Tibial artery (tissue), 4 donors: ENCODE data around the gene PARVA.

Experiments used
- DNase-seq, 2 donors: peaks; one replicate each; pipeline ENCODE4 v3.0.0-alpha.2; 2019
- H3K27ac ChIP-seq, 2 donors: fragments of 200-600 bp; sonication (generic) in 1 of 2; 1 replicate in 1 of 2; 2 replicates in 1 of 2; pipeline ENCODE4 v1.5.1; 2018 to 2019; ENCODE audit warnings: mild to moderate bottlenecking in 1 of 2
- H3K27me3 ChIP-seq, 2 donors: fragments of 200-600 bp; sonication (generic) in 1 of 2; one replicate each; pipeline versions ENCODE4 v1.5.1 to v1.6.0; 2016 to 2019
- H3K36me3 ChIP-seq, 3 donors: fragments of 200-600 bp; sonication (generic) in 2 of 3; one replicate each; pipeline ENCODE4 v1.5.1; 2016 to 2019; ENCODE audit warnings: mild to moderate bottlenecking in 2 of 3
- H3K4me1 ChIP-seq, 4 donors: fragments of 200-600 bp; sonication (generic) in 2 of 4; 1 replicate in 3 of 4; 2 replicates in 1 of 4; pipeline ENCODE4 v1.5.1; 2016 to 2019
- H3K4me3 ChIP-seq, 2 donors: fragments of 200-600 bp; sonication (generic) in 1 of 2; 1 replicate in 1 of 2; 2 replicates in 1 of 2; pipeline ENCODE4 v1.5.1; 2018 to 2019; ENCODE audit warnings: mild to moderate bottlenecking in 2 of 2
- H3K9me3 ChIP-seq, 3 donors: fragments of 200-600 bp; sonication (generic) in 1 of 3; one replicate each; pipeline ENCODE4 v1.5.1; 2016 to 2019
- intact Hi-C: fragments of 100-400 bp; cut with DNase I; formaldehyde crosslinking; loops from one replicate; pipeline ENCODE4 v1.15.0; 2023; ENCODE audit warnings: low total_unique reads
- TF ChIP-seq, protein P1 (sequence below), 2 experiments: fragments of 200-600 bp in 1 of 2; fragments of 450-650 bp in 1 of 2; IDR thresholded peaks; one replicate each; pipeline ENCODE4 v1.5.1; 2017 to 2019; ENCODE audit warnings: antibody characterized with exemption in 2 of 2, mild to moderate bottlenecking in 1 of 2, moderate library complexity in 1 of 2

Gene PARVA

GRCh38 chr11:12556788-12557384 is 179.5 kb downstream of the PARVA start:
- Histone ChIP-seq H3K9me3 (no peaks in the 10 kb centered on the region), H3K36me3 (no peaks in the 10 kb centered on the region), H3K4me1 (peaks cover 0 to 60% (median 27%) of the 10 kb centered on the region in 4 donors), H3K27ac (peak overlapping the region in 1 of 2 donors; percentile 59), H3K4me3 (no peak overlapping the region), H3K27me3 (no peaks in the 10 kb centered on the region)
- DNase-seq = peak; percentile 72 to 84
- TF ChIP-seq, protein P1, sequence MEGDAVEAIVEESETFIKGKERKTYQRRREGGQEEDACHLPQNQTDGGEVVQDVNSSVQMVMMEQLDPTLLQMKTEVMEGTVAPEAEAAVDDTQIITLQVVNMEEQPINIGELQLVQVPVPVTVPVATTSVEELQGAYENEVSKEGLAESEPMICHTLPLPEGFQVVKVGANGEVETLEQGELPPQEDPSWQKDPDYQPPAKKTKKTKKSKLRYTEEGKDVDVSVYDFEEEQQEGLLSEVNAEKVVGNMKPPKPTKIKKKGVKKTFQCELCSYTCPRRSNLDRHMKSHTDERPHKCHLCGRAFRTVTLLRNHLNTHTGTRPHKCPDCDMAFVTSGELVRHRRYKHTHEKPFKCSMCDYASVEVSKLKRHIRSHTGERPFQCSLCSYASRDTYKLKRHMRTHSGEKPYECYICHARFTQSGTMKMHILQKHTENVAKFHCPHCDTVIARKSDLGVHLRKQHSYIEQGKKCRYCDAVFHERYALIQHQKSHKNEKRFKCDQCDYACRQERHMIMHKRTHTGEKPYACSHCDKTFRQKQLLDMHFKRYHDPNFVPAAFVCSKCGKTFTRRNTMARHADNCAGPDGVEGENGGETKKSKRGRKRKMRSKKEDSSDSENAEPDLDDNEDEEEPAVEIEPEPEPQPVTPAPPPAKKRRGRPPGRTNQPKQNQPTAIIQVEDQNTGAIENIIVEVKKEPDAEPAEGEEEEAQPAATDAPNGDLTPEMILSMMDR (IDR thresholded peaks at IDR 0.05) = no peak
- intact Hi-C loops = loop anchor here (10.0 kb wide), 1 partner anchor 172 kb away; no protein-coding TSS in a partner anchor

DNA sequence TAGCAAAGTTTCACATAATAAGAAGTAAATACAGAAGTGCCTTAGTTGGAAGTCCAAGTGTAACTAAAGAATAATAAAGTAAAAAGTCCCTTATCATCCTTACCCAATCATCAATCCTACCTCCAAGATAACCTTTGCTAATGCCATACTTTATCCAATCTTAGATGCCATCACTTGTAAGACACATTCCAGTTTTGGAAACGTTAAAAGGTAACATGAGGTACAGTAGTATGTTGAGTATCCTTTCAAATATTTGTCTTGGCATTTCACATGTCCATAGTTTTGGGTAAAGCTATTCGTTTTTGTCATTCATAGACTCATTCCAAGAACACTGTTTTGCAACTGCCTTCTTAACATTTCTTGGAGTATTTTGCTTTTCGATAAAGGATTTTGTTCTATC is 181.6 kb downstream of the PARVA start:
- H3K4me1 ChIP-seq = peaks cover 0 to 46% (median 22%) of the 10 kb centered on the region in 4 donors

GRCh38 chr11:12560362-12560761 is 183.0 kb downstream of the PARVA start:
- intact Hi-C loops = no loop called here
- H3K27ac ChIP-seq = no peak overlapping the region
- H3K4me3 ChIP-seq = no peak overlapping the region
- H3K36me3 ChIP-seq = no peaks in the 10 kb centered on the region
- no peaks in the 10 kb centered on the region for H3K9me3 ChIP-seq
- H3K4me1 ChIP-seq = peaks cover 0 to 43% (median 22%) of the 10 kb centered on the region in 4 donors
- H3K27me3 ChIP-seq = no peaks in the 10 kb centered on the region
- TF ChIP-seq, protein P1 (IDR thresholded peaks at IDR 0.05) = no peak
- DNase-seq = no peak

More for the DNA sequence above, 181.6 kb downstream of the PARVA start:
- TF ChIP-seq, protein P1 (IDR thresholded peaks at IDR 0.05) = no peak
- Histone ChIP-seq H3K27me3 (no peaks in the 10 kb centered on the region), H3K36me3 (no peaks in the 10 kb centered on the region), H3K27ac (no peak overlapping the region), H3K4me3 (no peak overlapping the region), H3K9me3 (no peaks in the 10 kb centered on the region)
- intact Hi-C loops = loop anchor here (10.0 kb wide), 1 partner anchor 174 kb away; no protein-coding TSS in a partner anchor
- DNase-seq = no peak

GRCh38 chr11:12560861-12561260 is 183.5 kb downstream of the PARVA start:
- Histone ChIP-seq H3K4me3 (no peak overlapping the region), H3K9me3 (no peaks in the 10 kb centered on the region), H3K4me1 (peaks cover 0 to 38% (median 19%) of the 10 kb centered on the region in 4 donors), H3K36me3 (no peaks in the 10 kb centered on the region), H3K27me3 (no peaks in the 10 kb centered on the region), H3K27ac (no peak overlapping the region)
- DNase-seq = no peak
- intact Hi-C loops = no loop called here
- TF ChIP-seq, protein P1 (IDR thresholded peaks at IDR 0.05) = no peak

GRCh38 chr11:12564012-12564411 is 186.6 kb downstream of the PARVA start:
- no peak for DNase-seq
- H3K4me3 ChIP-seq = no peak overlapping the region
- intact Hi-C loops = no loop called here
- peaks cover 0 to 8% (median 2%) of the 10 kb centered on the region in 4 donors for H3K4me1 ChIP-seq
- TF ChIP-seq, protein P1 (IDR thresholded peaks at IDR 0.05) = no peak
- peaks cover 0 to 3% (median 0%) of the 10 kb centered on the region in 3 donors for H3K9me3 ChIP-seq
- H3K27ac ChIP-seq = no peak overlapping the region
- H3K27me3 ChIP-seq = no peaks in the 10 kb centered on the region
- no peaks in the 10 kb centered on the region for H3K36me3 ChIP-seq
